HEK293T (cell line): ENCODE measurements around the gene PEAK3.

ENCODE experiments used
- CTCF ChIA-PET: fragments of 350-600 bp; formaldehyde crosslinking; extraction: SDS; loops from one replicate; lab custom pipeline; 2021; ENCODE audit warnings: antibody characterized with exemption, inconsistent platforms; lab: Yijun Ruan, JAX
- POLR2A ChIA-PET: fragments of 350-600 bp; formaldehyde crosslinking; extraction: SDS; loops from one replicate; lab custom pipeline; 2020; ENCODE audit warnings: antibody characterized with exemption, inconsistent platforms; lab: Yijun Ruan, JAX
- DNase-seq: peaks from one replicate; pipeline ENCODE4 v3.0.0; 2012; ENCODE audit warnings: mixed read lengths; ENCODE audit errors: extremely low spot score
- ARNT ChIP-seq: fragments of 450-650 bp; IDR thresholded peaks from 2 replicates; pipeline ENCODE4 v1.6.1; 2017; ENCODE audit warnings: mild to moderate bottlenecking
- BHLHE40 ChIP-seq: fragments of 450-650 bp; IDR thresholded peaks from 2 replicates; pipeline ENCODE4 v1.6.1; 2016; ENCODE audit warnings: mild to moderate bottlenecking, moderate library complexity, borderline replicate concordance
- CTBP1 ChIP-seq: fragments of 450-650 bp; IDR thresholded peaks from 2 replicates; pipeline ENCODE4 v1.6.1; 2016; ENCODE audit warnings: borderline replicate concordance
- ELF4 ChIP-seq: fragments of 450-650 bp; IDR thresholded peaks from 2 replicates; pipeline ENCODE4 v1.6.1; 2017; ENCODE audit warnings: antibody characterized with exemption
- FOXA1 ChIP-seq: fragments of 450-650 bp; IDR thresholded peaks from 2 replicates; pipeline ENCODE4 v1.6.1; 2016; ENCODE audit warnings: mild to moderate bottlenecking
- FOXK2 ChIP-seq: fragments of 450-650 bp; IDR thresholded peaks from 2 replicates; pipeline ENCODE4 v1.6.1; 2016; ENCODE audit warnings: mild to moderate bottlenecking
- FOXM1 ChIP-seq: fragments of 450-650 bp; IDR thresholded peaks from 2 replicates; pipeline ENCODE4 v1.6.1; 2017; ENCODE audit warnings: mild to moderate bottlenecking, borderline replicate concordance
- HDGF ChIP-seq: fragments of 450-650 bp; IDR thresholded peaks from 2 replicates; pipeline ENCODE4 v1.6.1; 2017; ENCODE audit warnings: antibody characterized with exemption, borderline replicate concordance
- L3MBTL2 ChIP-seq: fragments of 450-650 bp; conservative IDR thresholded peaks from 2 replicates; pipeline ENCODE4 v1.6.1; 2016; ENCODE audit warnings: mild to moderate bottlenecking
- LEF1 ChIP-seq: fragments of 450-650 bp; IDR thresholded peaks from 2 replicates; pipeline ENCODE4 v1.6.1; 2017; ENCODE audit warnings: mild to moderate bottlenecking, borderline replicate concordance
- NFRKB ChIP-seq: fragments of 450-650 bp; IDR thresholded peaks from 2 replicates; pipeline ENCODE4 v1.6.1; 2016; ENCODE audit warnings: mild to moderate bottlenecking, moderate library complexity
- PKNOX1 ChIP-seq: fragments of 450-650 bp; IDR thresholded peaks from 2 replicates; pipeline ENCODE4 v1.6.1; 2016
- SP1 ChIP-seq: fragments of 450-650 bp; IDR thresholded peaks from 2 replicates; pipeline ENCODE4 v1.6.1; 2017
- SUZ12 ChIP-seq: fragments of 450-650 bp; IDR thresholded peaks from 2 replicates; pipeline ENCODE4 v1.6.1; 2016; ENCODE audit warnings: mild to moderate bottlenecking
- TARDBP ChIP-seq: fragments of 450-650 bp; IDR thresholded peaks from 2 replicates; pipeline ENCODE4 v1.6.1; 2016
- ZNF384 ChIP-seq: fragments of 450-650 bp; IDR thresholded peaks from 2 replicates; pipeline ENCODE4 v1.6.1; 2016

Gene PEAK3

GRCh38 chr19:2282062-2282861 is at the start of gene PEAK3:
Gene PEAK3, minus strand, starts transcription at chr19:2282175. Its CDS starts 1,244 bp downstream, at chr19:2280931.
- no peak for TF ChIP-seq ARNT
- TF ChIP-seq ZNF384 = no peak
- no peak for TF ChIP-seq PKNOX1
- TF ChIP-seq ELF4 = no peak
- no peak for TF ChIP-seq L3MBTL2
- TF ChIP-seq FOXA1 = no peak
- no peak for TF ChIP-seq CTBP1
- no peak for TF ChIP-seq FOXK2
- ChIA-PET CTCF (no interaction called here), POLR2A (no interaction called here)
- DNase-seq = no peak

GRCh38 chr19:2330632-2331284 is 48.8 kb upstream of the PEAK3 start:
- ChIA-PET CTCF (interaction anchor here (0.6 kb wide), 1 partner anchor 950 kb away, joined by 3 read pairs; no protein-coding TSS in a partner anchor), POLR2A (no interaction called here)
- no peak for TF ChIP-seq SP1
- no peak for TF ChIP-seq ELF4
- no peak for TF ChIP-seq ARNT
- no peak for TF ChIP-seq TARDBP
- no peak for TF ChIP-seq SUZ12
- no peak for TF ChIP-seq L3MBTL2
- no peak for TF ChIP-seq CTBP1
- no peak for TF ChIP-seq PKNOX1
- TF ChIP-seq FOXK2 = no peak
- no peak for TF ChIP-seq FOXM1
- TF ChIP-seq NFRKB = no peak
- TF ChIP-seq HDGF = no peak
- DNase-seq = no peak

GRCh38 chr19:2330255-2330631 is 48.3 kb upstream of the PEAK3 start:
- ChIA-PET POLR2A (no interaction called here), CTCF (interaction anchor here (0.6 kb wide), 1 partner anchor 950 kb away, joined by 3 read pairs; no protein-coding TSS in a partner anchor)
- TF ChIP-seq NFRKB (no peak), ZNF384 (0 out of 2 replicates have a peak, but pooled peaks have one; percentile 2)
- no peak for DNase-seq

GRCh38 chr19:2329501-2329916 is 47.5 kb upstream of the PEAK3 start:
- no peak for TF ChIP-seq FOXA1
- no peak for TF ChIP-seq L3MBTL2
- TF ChIP-seq CTBP1 = no peak
- TF ChIP-seq NFRKB = no peak
- TF ChIP-seq SP1 = no peak
- no peak for TF ChIP-seq ZNF384
- TF ChIP-seq ELF4 = no peak
- TF ChIP-seq PKNOX1 = no peak
- no peak for TF ChIP-seq BHLHE40
- TF ChIP-seq FOXM1 = no peak
- no peak for TF ChIP-seq SUZ12
- TF ChIP-seq HDGF = no peak
- DNase-seq = no peak
- POLR2A ChIA-PET = no interaction called here
- CTCF ChIA-PET = no interaction called here

- CTCF ChIA-PET = no interaction called here
- DNase-seq = no peak
- POLR2A ChIA-PET = no interaction called here
- TF ChIP-seq LEF1 (no peak), ELF4 (no peak), NFRKB (no peak), CTBP1 (no peak)
Observed at GRCh38 chr19:2329149-2329478, 47.1 kb upstream of the PEAK3 start.

- POLR2A ChIA-PET = interaction anchor here (0.7 to 2.1 kb wide), 14 partner anchors 9 to 455 kb away, joined by 3 to 11 read pairs (median 4); partner anchors contain the start of genes GADD45B and SGTA
- CTCF ChIA-PET = interaction anchor here (0.8 to 1.5 kb wide), 2 partner anchors 40 to 67 kb away, joined by 3 to 4 read pairs; no protein-coding TSS in a partner anchor
- no peak for TF ChIP-seq ARNT
- no peak for TF ChIP-seq FOXM1
- no peak for TF ChIP-seq L3MBTL2
- TF ChIP-seq SP1 = no peak
- TF ChIP-seq ELF4 = no peak
- DNase-seq = peak; percentile 98
Observed at GRCh38 chr19:2328401-2329148, 46.6 kb upstream of the PEAK3 start, which contains the start of the genes LSM7 and SPPL2B. Gene LSM7, minus strand, starts transcription at chr19:2328586. Its CDS starts 20 bp downstream, at chr19:2328566. Gene SPPL2B, plus strand, starts transcription at chr19:2328684. Its CDS starts 26 bp downstream, at chr19:2328710.
